Left renal cortex interstitium (tissue), 4 donors: Measurements from ENCODE around the gene ATF5. TPM values are rescaled to one million over a fixed set of nuclear protein-coding genes. Genes with fewer than 3 reads are reported as not detected.
A peak's percentile ranks its signal among the peaks of the same experiment; 100 is the strongest.
"Not testable (repeated sequence)": the region's sequence is repeated elsewhere in the genome, so short reads cannot be mapped to it uniquely, and the experiment has no call there.

Experiments
- DNase-seq, 4 donors: peaks; one replicate each; pipeline ENCODE4 v3.0.0-alpha.2; 2013; ENCODE audit warnings: low read depth in 4 of 4, low spot score in 2 of 4, missing footprints in 1 of 4
- polyA plus RNA-seq, 4 donors: library from polyadenylated mRNA; unstranded; fragments of 120-200 nt; gene quantifications; one replicate each; pipeline ENCODE4 v1.2.1, GENCODE V29; 2013; ENCODE audit not compliant: insufficient read length in 4 of 4

The ATF5 gene
- polyA plus RNA-seq, 4 donors: 20.2 to 31.1 (median 26.8) TPM

- DNase-seq: no peak
Observed at GRCh38 chr19:49921871-49922795, 6.9 kb upstream of the ATF5 start.

GRCh38 chr19:49923055-49924003 is 5.7 kb upstream of the ATF5 start:
- DNase-seq: no peak

- DNase-seq: no peak
Observed at GRCh38 chr19:49924004-49924880, 4.8 kb upstream of the ATF5 start.

GRCh38 chr19:49924881-49925210 is 4.2 kb upstream of the ATF5 start:
- not testable (repeated sequence) for DNase-seq

DNA sequence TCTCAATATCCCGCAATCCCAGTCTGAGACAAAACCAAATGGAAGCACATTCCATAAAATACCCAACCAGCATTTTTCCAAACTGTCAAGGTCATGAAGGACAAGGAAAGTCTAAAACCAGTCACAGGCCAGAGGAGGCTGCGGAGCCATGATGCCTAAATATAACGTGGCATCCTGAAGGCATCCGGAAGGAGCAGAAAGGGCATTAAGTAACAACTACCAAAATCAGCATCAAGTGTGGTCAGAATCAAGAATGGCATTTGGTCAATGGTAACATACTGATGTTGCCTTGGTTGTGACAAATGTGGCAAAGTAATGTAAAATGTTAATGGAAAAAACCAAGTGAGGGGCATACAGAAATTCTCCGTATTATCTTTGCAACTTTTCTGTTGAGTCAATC is 3.5 kb upstream of the ATF5 start:
- no peak for DNase-seq

- no peak for DNase-seq
Observed at GRCh38 chr19:49926515-49926914, 2.5 kb upstream of the ATF5 start.

DNA sequence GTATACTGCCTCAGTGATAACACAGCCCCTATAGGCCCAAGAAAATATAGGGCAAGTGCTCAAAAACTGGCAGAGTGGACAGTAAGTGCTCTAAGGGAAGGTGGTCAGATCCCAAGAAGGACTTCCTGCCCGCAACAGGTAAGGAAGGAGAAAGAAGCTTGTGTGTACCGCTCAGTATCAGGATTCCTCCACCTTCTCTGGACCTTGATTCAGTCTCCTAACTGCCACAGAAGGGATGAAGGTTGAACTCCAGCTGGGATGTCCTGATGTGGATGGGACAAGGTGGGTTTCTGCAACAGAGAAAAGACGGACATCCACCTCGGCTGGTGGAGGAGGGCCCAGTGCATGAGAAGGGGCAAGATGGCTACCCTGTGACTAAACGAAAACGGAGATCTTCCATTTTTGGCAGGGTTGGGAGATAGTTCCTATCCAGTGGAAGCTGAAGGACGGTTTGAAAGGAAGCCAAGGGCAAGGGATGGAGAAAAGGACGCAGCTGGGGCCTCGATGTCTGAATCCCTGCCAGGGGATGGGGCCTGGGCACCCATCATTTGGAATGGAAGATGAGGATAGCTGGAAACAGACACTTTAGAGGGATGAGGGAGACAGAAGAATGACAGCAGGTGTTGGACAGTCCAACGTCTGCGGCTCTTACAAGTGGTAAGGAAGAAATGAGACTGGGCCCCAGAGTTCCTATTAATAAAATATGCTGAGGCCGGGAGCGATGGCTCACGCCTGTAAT is 1.3 kb upstream of the ATF5 start:
- no peak for DNase-seq

GRCh38 chr19:49929611-49930482 is 842 bp downstream of the ATF5 start:
- peak; percentile 86 to 92 (median 88) for DNase-seq

GRCh38 chr19:49930483-49931011 is 1.5 kb downstream of the ATF5 start:
- DNase-seq: no peak

DNA sequence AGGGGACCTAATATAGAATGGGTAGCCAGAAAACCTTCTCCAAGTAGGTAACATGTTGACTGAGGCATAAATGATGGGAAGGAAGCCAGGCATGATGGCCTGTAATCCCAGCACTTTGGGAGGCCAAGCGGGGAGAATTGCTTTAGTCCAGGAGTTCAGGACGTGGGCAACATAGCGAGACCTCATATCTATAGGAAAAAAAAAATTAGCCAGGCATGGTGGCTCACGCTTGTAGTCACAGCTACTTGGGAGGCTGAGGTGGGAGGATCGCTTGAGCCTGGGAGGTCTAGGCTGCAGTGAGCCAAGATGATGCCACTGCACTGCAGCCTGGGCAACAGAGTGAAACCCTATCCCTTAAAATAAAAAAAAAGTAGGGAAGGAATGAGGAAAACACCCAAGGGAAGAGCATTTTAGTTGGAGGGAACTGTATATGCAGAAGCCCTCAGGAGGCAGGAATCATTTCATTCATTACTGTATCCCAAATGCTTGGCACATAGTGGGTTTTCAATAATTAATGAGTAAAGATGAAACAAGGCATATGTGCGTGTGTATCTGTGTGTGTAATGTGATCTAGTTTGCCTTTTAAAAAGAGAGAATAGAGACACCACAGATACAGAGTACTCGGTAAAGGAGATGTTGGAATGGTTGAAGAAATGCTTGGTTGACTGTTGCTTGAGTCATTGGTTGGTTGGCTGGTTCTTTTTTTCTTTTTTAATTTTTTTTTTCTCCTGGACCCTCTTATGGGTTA is 2.5 kb downstream of the ATF5 start:
- DNase-seq: no peak

DNA sequence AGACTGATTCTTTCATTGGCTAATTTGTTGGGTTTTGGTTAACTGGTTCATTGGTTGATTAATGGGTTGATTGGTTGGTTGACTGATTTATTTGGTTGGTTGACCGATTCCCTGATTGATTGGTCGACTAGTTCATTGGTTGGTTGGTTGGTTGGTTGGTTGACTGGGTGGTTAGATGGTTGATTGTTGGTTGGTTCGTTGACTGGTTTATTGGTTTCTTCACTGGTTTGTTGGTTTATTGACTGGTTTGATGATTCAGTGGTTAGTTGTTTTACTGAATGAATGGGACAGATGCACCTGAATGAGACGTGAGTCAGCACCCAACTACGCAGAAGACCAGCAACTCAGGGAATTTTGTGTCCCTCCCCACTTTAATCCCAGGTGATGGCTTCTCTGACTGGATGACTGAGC is 3.0 kb downstream of the ATF5 start:
- no peak for DNase-seq

GRCh38 chr19:49932731-49933131 is 3.7 kb downstream of the ATF5 start:
- DNase-seq: no peak

- DNase-seq: no peak
Observed at GRCh38 chr19:49933643-49934042, 4.6 kb downstream of the ATF5 start.

DNA sequence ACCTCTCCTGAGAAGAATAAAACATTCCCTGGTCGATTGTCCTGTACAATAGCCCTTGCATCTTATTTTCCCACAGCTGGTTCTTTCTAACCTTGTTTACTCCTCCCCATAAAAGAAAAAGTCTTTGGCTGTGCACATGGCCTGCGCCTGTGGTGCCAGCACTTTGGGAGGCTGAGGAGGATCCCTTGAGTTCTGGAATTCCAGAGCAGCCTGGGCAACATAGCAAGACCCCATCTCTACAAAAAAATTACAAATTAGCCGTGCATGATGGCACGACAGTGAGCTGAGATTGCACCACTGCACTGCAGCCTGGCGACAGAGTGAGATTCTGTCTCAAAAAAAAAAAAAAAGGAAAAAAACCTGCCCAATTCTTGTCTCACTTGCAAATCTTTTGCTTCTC is 7.5 kb downstream of the ATF5 start:
- no peak for DNase-seq

DNA sequence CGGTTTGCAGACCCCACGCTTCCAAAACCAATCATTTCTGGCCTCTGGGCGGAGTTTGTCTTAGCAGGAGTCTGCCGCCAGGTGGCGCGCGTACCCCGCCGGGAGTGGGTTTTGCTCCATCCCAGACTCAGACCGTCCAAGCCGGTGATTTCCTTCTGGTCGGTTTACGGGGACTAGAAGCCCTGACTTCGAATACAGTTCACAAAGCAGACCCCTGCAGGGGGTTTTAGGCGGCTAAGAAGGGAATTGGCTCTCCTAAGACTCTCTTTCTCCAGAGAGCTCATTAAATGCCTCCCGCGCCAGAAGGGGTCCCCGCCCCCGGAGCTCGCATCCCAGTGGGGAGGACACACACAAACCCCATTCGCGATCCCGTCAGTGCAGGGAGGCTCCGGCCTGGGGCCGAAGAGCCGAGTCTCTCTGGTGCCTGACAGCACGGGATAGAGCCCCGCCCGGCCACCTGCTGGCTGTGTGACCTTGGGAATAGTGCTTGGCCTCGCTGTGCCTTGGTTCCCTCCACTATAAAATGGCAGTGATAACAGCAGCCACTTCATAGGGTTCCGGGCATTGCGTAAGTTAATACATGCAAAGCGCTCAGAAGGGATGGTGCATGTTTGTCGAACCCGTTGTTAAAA is 8.9 kb downstream of the ATF5 start:
- peak in 1 of 4 donors; percentile 67 for DNase-seq

DNA sequence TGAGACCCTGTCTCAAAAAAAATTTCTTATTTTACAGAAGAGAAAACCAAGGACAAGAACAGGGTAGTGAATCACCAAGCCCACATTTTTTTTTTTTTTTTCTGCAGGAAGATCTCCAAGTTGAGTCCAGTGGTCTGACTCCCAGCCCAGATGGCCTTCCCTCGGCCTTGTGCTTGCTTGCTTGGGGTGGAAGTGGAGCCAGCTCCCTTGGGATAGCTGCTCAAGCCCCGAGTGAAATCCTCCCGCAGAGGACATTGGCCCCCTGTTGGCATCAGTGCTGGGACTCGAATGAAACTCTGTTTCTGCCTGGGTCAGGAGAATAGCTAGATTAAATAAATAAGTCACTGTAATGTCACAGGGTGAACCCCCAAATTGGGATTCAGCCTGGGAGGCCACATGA is 9.7 kb downstream of the ATF5 start:
- DNase-seq: no peak

- DNase-seq: no peak
Observed at GRCh38 chr19:49939721-49940481, 10.9 kb downstream of the ATF5 start.
